Stimulated activated CD8-positive, alpha-beta memory T cell treated with anti-CD3 and anti-CD28 coated beads, Interleukin-7, amount 100 ng/mL, for 1 hour (primary cell): ENCODE results near the gene CAMTA1.

Source experiments
- DNase-seq, 2 donors: peaks; one replicate each; pipeline ENCODE4 v3.0.0-alpha.2; 2020; ENCODE audit warnings: low read depth in 2 of 2

The CAMTA1 gene

DNA sequence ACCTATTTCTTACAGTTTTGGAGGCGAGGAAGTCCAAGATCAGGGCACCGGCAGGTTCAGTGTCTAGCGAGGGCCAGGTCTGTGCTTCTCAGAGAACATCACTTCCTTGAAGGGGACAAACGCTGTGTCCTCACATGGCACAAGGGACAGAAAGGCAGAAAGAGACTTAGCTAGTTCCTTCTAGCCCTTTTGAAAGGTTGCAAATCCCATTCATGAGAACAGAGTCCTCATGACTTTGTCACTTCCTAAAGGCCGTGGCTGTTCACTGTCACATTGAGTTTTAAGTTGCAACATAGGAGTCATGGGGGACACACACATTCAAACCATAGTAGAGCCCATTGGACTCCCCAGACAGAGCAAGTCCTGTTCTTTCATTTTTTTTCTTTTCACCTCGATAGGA is 1026.2 kb downstream of the CAMTA1 start:
- no peak for DNase-seq

DNA sequence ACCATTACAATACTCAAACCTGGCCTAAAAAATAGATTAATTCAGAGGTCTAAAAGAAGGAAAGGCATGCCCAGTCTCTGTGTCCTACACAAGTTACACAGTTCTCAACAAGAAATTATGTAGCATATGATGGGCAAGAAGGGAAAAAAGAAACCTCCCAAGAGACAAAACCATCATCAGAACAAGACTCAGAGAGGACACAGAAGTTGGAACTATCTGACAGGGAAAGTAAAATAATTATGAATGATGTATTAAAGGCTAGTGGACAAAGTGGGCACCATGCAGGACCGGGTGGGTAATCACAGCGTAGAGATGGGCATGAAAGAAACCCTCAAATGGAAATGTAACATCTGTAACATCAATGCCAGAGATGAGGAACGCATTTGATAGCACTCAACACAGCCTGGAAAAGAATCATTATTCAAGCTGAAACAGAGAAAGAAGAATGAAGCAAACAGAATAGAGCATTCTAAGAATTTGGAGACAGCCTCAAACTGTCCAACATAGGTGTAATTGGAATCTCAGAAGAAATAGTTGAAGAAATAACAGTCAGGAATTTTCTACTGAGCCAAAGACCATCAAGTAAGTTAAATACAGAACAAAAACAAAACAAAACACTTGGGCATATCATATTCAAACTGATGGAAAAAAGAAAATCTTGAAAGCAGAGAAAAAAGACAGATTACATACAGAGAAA is 1028.6 kb downstream of the CAMTA1 start:
- no peak for DNase-seq
